Measurements from ENCODE around the gene SDHA.
"Not testable (repeated sequence)": the region's sequence is repeated elsewhere in the genome, so short reads cannot be mapped to it uniquely, and the experiment has no call there.

- TF ChIP-seq CTCF (IDR thresholded peaks at IDR 0.05; ENCODE audit: poor library complexity, severe bottlenecking); EP300 (conservative IDR thresholded peaks at IDR 0.05; ENCODE audit: poor library complexity, severe bottlenecking); TAF1 (IDR thresholded peaks at IDR 0.05; ENCODE audit: low read depth); POLR2AphosphoS5 (IDR thresholded peaks at IDR 0.05); EZH2 (IDR thresholded peaks at IDR 0.05; ENCODE audit: borderline replicate concordance, insufficient read depth, low read length, poor library complexity, severe bottlenecking); RAD21 (conservative IDR thresholded peaks at IDR 0.05); MXI1 (conservative IDR thresholded peaks at IDR 0.05; ENCODE audit: poor library complexity, severe bottlenecking): not testable (repeated sequence)
These were observed 36.2 kb downstream of the SDHA start for GRCh38 chr5:254322-254721.

Measured in neural cell (in vitro differentiated cells).